GM23338 (cell line): ENCODE data around the gene FAF2. TPM values are rescaled to one million over a fixed set of nuclear protein-coding genes. Genes with fewer than 3 reads are reported as not detected.

ENCODE experiments used
- ATAC-seq: fragments of 200-7000 bp; cut with Tn5 transposase; 3 replicates; pipeline ENCODE4 v1.9.1; 2020
- DNase-seq: peaks from one replicate; pipeline ENCODE4 v3.0.0-alpha.2; 2015; ENCODE audit warnings: low spot score
- H2AFZ ChIP-seq: fragments of 200-600 bp; sonication (generic); 2 replicates; pipeline ENCODE4 v1.8.0; 2016; ENCODE audit warnings: antibody characterized with exemption, mild to moderate bottlenecking, moderate library complexity
- H3F3A ChIP-seq: fragments of 200-600 bp; sonication (generic); replicated peaks from 2 replicates; pipeline ENCODE4 v1.8.0; 2017; ENCODE audit warnings: antibody characterized with exemption, mixed run types, low read depth
- H3K27ac ChIP-seq: fragments of 200-600 bp; sonication (generic); 2 replicates; pipeline ENCODE4 v1.6.1; 2016; ENCODE audit warnings: low read depth
- H3K27me3 ChIP-seq: fragments of 200-600 bp; sonication (generic); 2 replicates; pipeline ENCODE4 v1.8.0; 2016; ENCODE audit warnings: mild to moderate bottlenecking, mixed run types, moderate library complexity; ENCODE audit not compliant: insufficient read depth
- H3K36me3 ChIP-seq: fragments of 200-600 bp; sonication (generic); 2 replicates; pipeline ENCODE4 v1.8.0; 2016; ENCODE audit warnings: mild to moderate bottlenecking; ENCODE audit not compliant: insufficient read depth
- H3K4me1 ChIP-seq: fragments of 200-600 bp; sonication (generic); 2 replicates; pipeline ENCODE4 v1.8.0; 2016; ENCODE audit warnings: mild to moderate bottlenecking, moderate library complexity; ENCODE audit not compliant: insufficient read depth
- H3K4me2 ChIP-seq: fragments of 200-600 bp; sonication (generic); 2 replicates; pipeline ENCODE4 v1.7.1; 2017; ENCODE audit warnings: mixed run types
- H3K4me3 ChIP-seq: fragments of 200-600 bp; sonication (generic); 2 replicates; pipeline ENCODE4 v1.6.1; 2016; ENCODE audit warnings: mixed run types
- H3K79me2 ChIP-seq: fragments of 200-600 bp; sonication (generic); replicated peaks from 2 replicates; pipeline ENCODE4 v1.8.0; 2017; ENCODE audit warnings: mild to moderate bottlenecking; ENCODE audit not compliant: insufficient read depth
- H3K9me2 ChIP-seq: fragments of 200-600 bp; sonication (generic); 2 replicates; pipeline ENCODE4 v1.8.0; 2017; ENCODE audit not compliant: insufficient read depth
- H4K20me1 ChIP-seq: fragments of 200-600 bp; sonication (generic); replicated peaks from 2 replicates; pipeline ENCODE4 v1.8.0; 2017; ENCODE audit warnings: mild to moderate bottlenecking; ENCODE audit not compliant: insufficient read depth
- H3K27ac Mint-ChIP-seq: 2 replicates; pipeline ENCODE4 v1.8.0; 2020; ENCODE audit warnings: inconsistent platforms, mild to moderate bottlenecking, moderate library complexity, mixed read lengths
- H3K27me3 Mint-ChIP-seq: 3 replicates; pipeline ENCODE4 v1.8.0; 2022; ENCODE audit warnings: low read depth, mild to moderate bottlenecking, moderate library complexity, mixed read lengths, inconsistent platforms; ENCODE audit not compliant: insufficient read depth, poor library complexity
- H3K36me3 Mint-ChIP-seq: 3 replicates; pipeline ENCODE4 v1.8.0; 2021; ENCODE audit warnings: low read depth, mild to moderate bottlenecking, inconsistent platforms, moderate library complexity, mixed read lengths
- H3K4me1 Mint-ChIP-seq: 3 replicates; pipeline ENCODE4 v1.8.0; 2020; ENCODE audit warnings: mild to moderate bottlenecking, inconsistent platforms, mixed read lengths
- H3K4me3 Mint-ChIP-seq: 3 replicates; pipeline ENCODE4 v1.8.0; 2021; ENCODE audit warnings: moderate library complexity, mild to moderate bottlenecking, inconsistent platforms, mixed read lengths
- H3K9me3 Mint-ChIP-seq: 3 replicates; pipeline ENCODE4 v1.8.0; 2020; ENCODE audit warnings: moderate library complexity, mild to moderate bottlenecking, inconsistent platforms, mixed read lengths
- CREB1 ChIP-seq: fragments of 250-450 bp; sonication (Bioruptor Pico); IDR thresholded peaks from 2 replicates; pipeline ENCODE4 v1.5.0; 2020; ENCODE audit warnings: low read depth, mild to moderate bottlenecking, moderate library complexity
- CTCF ChIP-seq, 2 experiments: fragments of 200-600 bp in 1 of 2; sonication (generic) in 1 of 2; conservative IDR thresholded peaks; 2 replicates each; pipeline versions ENCODE4 v1.5.1 to v1.6.1; 2016 to 2017; ENCODE audit warnings: antibody characterized with exemption in 2 of 2, low read depth in 2 of 2, mild to moderate bottlenecking in 2 of 2, moderate library complexity in 1 of 2
- ETS1 ChIP-seq: IDR thresholded peaks from 2 replicates; pipeline ENCODE4 v1.6.1; 2016; ENCODE audit warnings: antibody characterized with exemption
- EZH2 ChIP-seq: fragments of 200-600 bp; sonication (generic); IDR thresholded peaks from one replicate; pipeline ENCODE4 v1.8.0; 2017; ENCODE audit warnings: antibody characterized with exemption, mild to moderate bottlenecking, low read depth; ENCODE audit not compliant: unreplicated experiment
- EZH2phosphoT487 ChIP-seq: fragments of 200-600 bp; sonication (generic); IDR thresholded peaks from one replicate; pipeline ENCODE4 v1.8.1; 2018; ENCODE audit warnings: antibody characterized with exemption; ENCODE audit not compliant: unreplicated experiment
- JUNB ChIP-seq: IDR thresholded peaks from one replicate; pipeline ENCODE4 v1.6.1; 2016; ENCODE audit warnings: antibody characterized with exemption; ENCODE audit not compliant: unreplicated experiment
- NANOG ChIP-seq: IDR thresholded peaks from 2 replicates; pipeline ENCODE4 v1.6.1; 2016; ENCODE audit warnings: antibody characterized with exemption, borderline replicate concordance
- POLR2AphosphoS5 ChIP-seq: IDR thresholded peaks from 2 replicates; pipeline ENCODE4 v1.6.1; 2016; ENCODE audit warnings: antibody characterized with exemption, low read depth
- REST ChIP-seq: IDR thresholded peaks from one replicate; pipeline ENCODE4 v1.6.1; 2018; ENCODE audit warnings: antibody characterized with exemption; ENCODE audit not compliant: unreplicated experiment
- STAT1 ChIP-seq: IDR thresholded peaks from one replicate; pipeline ENCODE4 v1.6.1; 2016; ENCODE audit warnings: antibody characterized with exemption; ENCODE audit not compliant: unreplicated experiment
- ZNF114 ChIP-seq: fragments of 250-450 bp; sonication (Bioruptor Pico); IDR thresholded peaks from 2 replicates; pipeline ENCODE4 v1.5.0; 2020; ENCODE audit warnings: mild to moderate bottlenecking, moderate library complexity
- ZNF331 ChIP-seq: fragments of 250-450 bp; sonication (Bioruptor Pico); IDR thresholded peaks from 2 replicates; pipeline ENCODE4 v1.5.0; 2020; ENCODE audit warnings: low read depth, mild to moderate bottlenecking, moderate library complexity
- polyA plus RNA-seq: library from polyadenylated mRNA; unstranded; fragments of >200 nt; fragmentation: Nextera tagmentation; extraction: Ambion mirVana; gene quantifications from 2 replicates; pipeline ENCODE4 v1.2.1, GENCODE V29; 2016
- total RNA-seq: library from RNA; depleted of rRNA; stranded (reverse); fragments of >200 nt; shearing (Covaris generic); gene quantifications from 2 replicates; pipeline ENCODE4 v1.2.3, GENCODE V29; 2014

The FAF2 gene
- total and polyA plus RNA-seq, 2 experiments from 2014 or later, result 32.8 to 37.6 TPM

- TF ChIP-seq JUNB (no peak), STAT1 (no peak), EZH2 (no peak), ETS1 (no peak), REST (no peak), CREB1 (CRISPR knock-in tag) (no peak), CTCF (conservative IDR thresholded peaks at IDR 0.05; ENCODE audit: low read depth in 2 of 2) (no peak), NANOG (no peak), POLR2AphosphoS5 (no peak), ZNF331 (CRISPR knock-in tag) (no peak)
Measured at GRCh38 chr5:176552332-176552869, 104.2 kb downstream of the FAF2 start (continued).

- peaks cover 14% of the 10 kb centered on the region for H3K4me1 Mint-ChIP-seq
- H3K27me3 Mint-ChIP-seq, result peaks cover 8% of the 10 kb centered on the region
- no peaks in the 10 kb centered on the region for H3K9me3 Mint-ChIP-seq
- Histone ChIP-seq H2AFZ (no peak overlapping the region), H3K4me3 (no peak overlapping the region), H3K27ac (no peak overlapping the region), H3K4me1 (no peaks in the 10 kb centered on the region), H3F3A (no peaks in the 10 kb centered on the region), H3K27me3 (no peaks in the 10 kb centered on the region), H3K9me2 (no peaks in the 10 kb centered on the region), H4K20me1 (no peaks in the 10 kb centered on the region), H3K36me3 (no peaks in the 10 kb centered on the region), H3K4me2 (no peak overlapping the region), H3K79me2 (no peaks in the 10 kb centered on the region)
- no peak overlapping the region for H3K4me3 Mint-ChIP-seq
- H3K36me3 Mint-ChIP-seq, result no peaks in the 10 kb centered on the region
- DNase-seq (no peak), ATAC-seq (peak; percentile 10; the same call in 2 of the 3 replicates)
- no peak overlapping the region for H3K27ac Mint-ChIP-seq
- TF ChIP-seq ZNF114 (CRISPR knock-in tag) (no peak), ZNF331 (CRISPR knock-in tag) (no peak), CREB1 (CRISPR knock-in tag) (no peak), POLR2AphosphoS5 (no peak), EZH2 (no peak), EZH2phosphoT487 (no peak), REST (no peak), STAT1 (no peak), CTCF (conservative IDR thresholded peaks at IDR 0.05; ENCODE audit: low read depth in 2 of 2) (no peak), NANOG (no peak)
Measured at GRCh38 chr5:176553260-176554085, 105.3 kb downstream of the FAF2 start.
